HepG2 (cell line): ENCODE results near the gene TADA2B. TPM values are rescaled to one million over a fixed set of nuclear protein-coding genes. Genes with fewer than 3 reads are reported as not detected.
A peak's percentile ranks its signal among the peaks of the same experiment; 100 is the strongest.

Source experiments
- ATM ChIP-seq: fragments of 450-650 bp; IDR thresholded peaks from 2 replicates; pipeline ENCODE4 v1.7.1; 2017; ENCODE audit warnings: mild to moderate bottlenecking, borderline replicate concordance
- HMG20A ChIP-seq: IDR thresholded peaks from 2 replicates; pipeline ENCODE4 v1.6.1; 2016; ENCODE audit warnings: borderline replicate concordance
- ISX ChIP-seq: sonication (generic); formaldehyde crosslinking; conservative IDR thresholded peaks from 2 replicates; pipeline ENCODE4 v1.5.0; 2020; ENCODE audit warnings: missing genetic modification reagents
- JDP2 ChIP-seq: sonication (generic); formaldehyde crosslinking; IDR thresholded peaks from 2 replicates; pipeline ENCODE4 v1.8.1; 2022; ENCODE audit warnings: missing genetic modification reagents, borderline replicate concordance
- NFYB ChIP-seq: sonication (generic); formaldehyde crosslinking; IDR thresholded peaks from 2 replicates; pipeline ENCODE4 v1.4.0; 2020; ENCODE audit warnings: missing genetic modification reagents
- PCBP1 ChIP-seq: fragments of 200-400 bp; formaldehyde crosslinking; IDR thresholded peaks from 2 replicates; pipeline ENCODE4 v1.6.1; 2017; ENCODE audit warnings: mild to moderate bottlenecking, low read depth, low read length, borderline replicate concordance
- REL ChIP-seq: sonication (generic); formaldehyde crosslinking; conservative IDR thresholded peaks from 2 replicates; pipeline ENCODE4 v1.8.0; 2022; ENCODE audit warnings: mild to moderate bottlenecking, missing genetic modification reagents, moderate library complexity
- SNAPC4 ChIP-seq: sonication (generic); formaldehyde crosslinking; IDR thresholded peaks from 2 replicates; pipeline ENCODE4 v1.4.0; 2020; ENCODE audit warnings: mild to moderate bottlenecking, missing genetic modification reagents
- ZBTB38 ChIP-seq: sonication (generic); formaldehyde crosslinking; IDR thresholded peaks from 2 replicates; pipeline ENCODE4 v1.5.1; 2020; ENCODE audit warnings: mild to moderate bottlenecking, missing genetic modification reagents
- ZNF124 ChIP-seq: sonication (generic); formaldehyde crosslinking; IDR thresholded peaks from 2 replicates; pipeline ENCODE4 v1.4.0; 2020; ENCODE audit warnings: missing genetic modification reagents
- ZNF136 ChIP-seq: sonication (generic); formaldehyde crosslinking; IDR thresholded peaks from 2 replicates; pipeline ENCODE4 v1.8.1; 2022; ENCODE audit warnings: low read depth, mild to moderate bottlenecking, moderate library complexity, missing genetic modification reagents
- ZNF720 ChIP-seq: sonication (generic); formaldehyde crosslinking; IDR thresholded peaks from 2 replicates; pipeline ENCODE4 v1.4.0; 2020; ENCODE audit warnings: missing genetic modification reagents
- ZNF784 ChIP-seq: sonication (generic); formaldehyde crosslinking; IDR thresholded peaks from 2 replicates; pipeline ENCODE4 v1.5.1; 2020; ENCODE audit warnings: missing genetic modification reagents, mild to moderate bottlenecking, borderline replicate concordance
- polyA plus RNA-seq, 8 experiments: library from polyadenylated mRNA; depleted of rRNA in 3 of 8; stranded (reverse) in 7 of 8; unstranded in 1 of 8; fragments of >200 nt; fragmentation: Illumina TruSeq in 4 of 8; extraction: Trizol in 4 of 8; gene quantifications; 2 replicates each; pipeline versions ENCODE4 v1.2.1 to v1.2.3, GENCODE V29; 2011 to 2016; ENCODE audit warnings: low read depth in 4 of 8, missing spikeins in 1 of 8, mixed read lengths in 1 of 8; ENCODE audit not compliant: insufficient read depth in 1 of 8
- total RNA-seq, 5 experiments: library from RNA; depleted of rRNA; stranded (reverse); fragments of >200 nt; fragmentation: Illumina TruSeq; extraction: Trizol; gene quantifications; 2 replicates each; pipeline ENCODE4 v1.2.3, GENCODE V29; 2016; ENCODE audit warnings: low read depth in 1 of 5
- TF ChIP-seq, protein P1 (sequence below): sonication (generic); formaldehyde crosslinking; conservative IDR thresholded peaks from 2 replicates; pipeline ENCODE4 v1.8.0; 2022; ENCODE audit warnings: missing genetic modification reagents
- TF ChIP-seq, protein P2 (sequence below): sonication (generic); formaldehyde crosslinking; IDR thresholded peaks from 2 replicates; pipeline ENCODE4 v1.9.0; 2021; ENCODE audit warnings: missing genetic modification reagents, borderline replicate concordance
- TF ChIP-seq, protein P3 (sequence below): sonication (generic); formaldehyde crosslinking; IDR thresholded peaks from 2 replicates; pipeline ENCODE4 v1.9.0; 2021; ENCODE audit warnings: missing genetic modification reagents, mild to moderate bottlenecking, borderline replicate concordance

TADA2B gene
- total and polyA plus RNA-seq, 2 of the 13 experiments (the other 11 are each of a cell fraction or from before 2014, with no cell fraction given): 4.6 to 8.9 TPM

GRCh38 chr4:7101692-7102515 is 58.7 kb downstream of the TADA2B start (continued):
- TF ChIP-seq, protein P1, sequence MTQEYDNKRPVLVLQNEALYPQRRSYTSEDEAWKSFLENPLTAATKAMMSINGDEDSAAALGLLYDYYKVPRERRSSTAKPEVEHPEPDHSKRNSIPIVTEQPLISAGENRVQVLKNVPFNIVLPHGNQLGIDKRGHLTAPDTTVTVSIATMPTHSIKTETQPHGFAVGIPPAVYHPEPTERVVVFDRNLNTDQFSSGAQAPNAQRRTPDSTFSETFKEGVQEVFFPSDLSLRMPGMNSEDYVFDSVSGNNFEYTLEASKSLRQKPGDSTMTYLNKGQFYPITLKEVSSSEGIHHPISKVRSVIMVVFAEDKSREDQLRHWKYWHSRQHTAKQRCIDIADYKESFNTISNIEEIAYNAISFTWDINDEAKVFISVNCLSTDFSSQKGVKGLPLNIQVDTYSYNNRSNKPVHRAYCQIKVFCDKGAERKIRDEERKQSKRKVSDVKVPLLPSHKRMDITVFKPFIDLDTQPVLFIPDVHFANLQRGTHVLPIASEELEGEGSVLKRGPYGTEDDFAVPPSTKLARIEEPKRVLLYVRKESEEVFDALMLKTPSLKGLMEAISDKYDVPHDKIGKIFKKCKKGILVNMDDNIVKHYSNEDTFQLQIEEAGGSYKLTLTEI (CRISPR knock-in tag): no peak
- TF ChIP-seq SNAPC4 (CRISPR knock-in tag) (no peak), ATM (no peak), REL (CRISPR knock-in tag) (no peak), ZNF720 (CRISPR knock-in tag) (no peak), ZNF136 (CRISPR knock-in tag) (no peak), ISX (CRISPR knock-in tag) (no peak), NFYB (CRISPR knock-in tag) (no peak; the same call in 1 of the 2 replicates), ZBTB38 (CRISPR knock-in tag) (no peak), HMG20A (CRISPR knock-in tag) (no peak), ZNF784 (CRISPR knock-in tag) (no peak), ZNF124 (CRISPR knock-in tag) (no peak), JDP2 (CRISPR knock-in tag) (no peak), PCBP1 (peak; percentile 58; the same call in 1 of the 2 replicates)
- TF ChIP-seq, protein P2, sequence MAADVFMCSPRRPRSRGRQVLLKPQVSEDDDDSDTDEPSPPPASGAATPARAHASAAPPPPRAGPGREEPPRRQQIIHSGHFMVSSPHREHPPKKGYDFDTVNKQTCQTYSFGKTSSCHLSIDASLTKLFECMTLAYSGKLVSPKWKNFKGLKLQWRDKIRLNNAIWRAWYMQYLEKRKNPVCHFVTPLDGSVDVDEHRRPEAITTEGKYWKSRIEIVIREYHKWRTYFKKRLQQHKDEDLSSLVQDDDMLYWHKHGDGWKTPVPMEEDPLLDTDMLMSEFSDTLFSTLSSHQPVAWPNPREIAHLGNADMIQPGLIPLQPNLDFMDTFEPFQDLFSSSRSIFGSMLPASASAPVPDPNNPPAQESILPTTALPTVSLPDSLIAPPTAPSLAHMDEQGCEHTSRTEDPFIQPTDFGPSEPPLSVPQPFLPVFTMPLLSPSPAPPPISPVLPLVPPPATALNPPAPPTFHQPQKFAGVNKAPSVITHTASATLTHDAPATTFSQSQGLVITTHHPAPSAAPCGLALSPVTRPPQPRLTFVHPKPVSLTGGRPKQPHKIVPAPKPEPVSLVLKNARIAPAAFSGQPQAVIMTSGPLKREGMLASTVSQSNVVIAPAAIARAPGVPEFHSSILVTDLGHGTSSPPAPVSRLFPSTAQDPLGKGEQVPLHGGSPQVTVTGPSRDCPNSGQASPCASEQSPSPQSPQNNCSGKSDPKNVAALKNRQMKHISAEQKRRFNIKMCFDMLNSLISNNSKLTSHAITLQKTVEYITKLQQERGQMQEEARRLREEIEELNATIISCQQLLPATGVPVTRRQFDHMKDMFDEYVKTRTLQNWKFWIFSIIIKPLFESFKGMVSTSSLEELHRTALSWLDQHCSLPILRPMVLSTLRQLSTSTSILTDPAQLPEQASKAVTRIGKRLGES: no peak
- TF ChIP-seq, protein P3, sequence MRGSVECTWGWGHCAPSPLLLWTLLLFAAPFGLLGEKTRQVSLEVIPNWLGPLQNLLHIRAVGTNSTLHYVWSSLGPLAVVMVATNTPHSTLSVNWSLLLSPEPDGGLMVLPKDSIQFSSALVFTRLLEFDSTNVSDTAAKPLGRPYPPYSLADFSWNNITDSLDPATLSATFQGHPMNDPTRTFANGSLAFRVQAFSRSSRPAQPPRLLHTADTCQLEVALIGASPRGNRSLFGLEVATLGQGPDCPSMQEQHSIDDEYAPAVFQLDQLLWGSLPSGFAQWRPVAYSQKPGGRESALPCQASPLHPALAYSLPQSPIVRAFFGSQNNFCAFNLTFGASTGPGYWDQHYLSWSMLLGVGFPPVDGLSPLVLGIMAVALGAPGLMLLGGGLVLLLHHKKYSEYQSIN (CRISPR knock-in tag): no peak
